ENCODE data around the gene EXTL2.

EXTL2 gene

DNA sequence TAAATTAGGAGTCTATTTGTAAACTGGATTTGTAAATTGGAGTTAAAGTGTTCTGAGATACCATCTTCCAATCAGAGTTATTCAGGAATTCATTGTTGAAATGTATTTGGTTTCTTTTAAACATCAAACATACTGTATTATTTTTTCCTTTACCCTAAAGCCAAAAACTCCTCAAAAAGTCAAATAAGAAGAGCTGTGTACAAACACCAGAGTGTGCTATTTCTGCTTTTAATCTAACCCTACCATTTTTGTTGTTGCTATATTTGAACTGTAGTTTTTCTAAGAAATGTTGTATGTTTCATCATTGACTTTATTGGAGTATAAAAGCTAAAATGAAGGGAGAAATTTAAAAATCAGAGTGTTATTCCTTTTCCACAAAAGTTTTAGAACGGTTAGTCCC, 37.1 kb upstream of the EXTL2 start:
- TF ChIP-seq CTCF (IDR thresholded peaks at IDR 0.05) = no peak

GRCh38 chr1:100930494-100930893, 35.9 kb upstream of the EXTL2 start:
- no peak for TF ChIP-seq CTCF (IDR thresholded peaks at IDR 0.05)

DNA sequence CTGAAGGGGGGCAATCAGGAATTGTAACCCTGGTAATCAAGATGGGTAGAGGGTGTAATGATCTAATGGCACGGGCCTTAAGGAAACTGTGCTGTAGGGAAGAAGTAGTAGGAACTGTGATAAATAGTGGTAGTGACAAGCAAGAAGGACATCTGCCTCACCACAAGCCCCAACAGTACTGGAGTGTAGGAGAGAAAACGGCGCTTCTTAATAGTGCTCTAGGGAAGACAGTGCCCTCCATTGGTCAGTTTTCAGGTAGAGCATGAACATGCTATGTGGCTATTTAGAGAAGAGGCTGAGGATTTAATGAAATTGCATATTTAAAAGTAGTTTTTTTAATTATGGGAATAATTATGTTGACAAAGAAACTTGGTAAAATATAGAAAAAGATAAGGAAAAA, 33.5 kb upstream of the EXTL2 start:
- no peak; the same call in 1 of the 2 replicates for TF ChIP-seq CTCF (IDR thresholded peaks at IDR 0.05)

DNA sequence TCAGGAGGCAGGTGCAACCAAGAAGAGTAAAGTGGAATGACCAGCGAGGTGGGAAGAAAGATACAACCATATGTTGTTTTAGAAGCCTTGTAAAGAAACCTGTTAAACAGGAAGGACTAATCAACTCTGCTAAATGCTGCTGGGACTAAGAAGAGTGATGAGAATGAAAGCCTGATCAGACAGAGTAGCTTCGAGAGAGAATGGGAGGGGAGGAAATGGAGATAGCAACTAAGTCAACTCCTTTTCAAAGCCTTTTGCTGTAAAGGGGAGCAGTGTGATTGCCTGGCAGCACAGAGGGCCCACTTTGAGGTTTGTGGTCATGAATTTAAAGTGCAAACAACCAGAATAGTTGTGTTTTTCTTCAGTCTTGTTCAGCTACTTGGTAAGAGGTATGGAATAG, 32.6 kb upstream of the EXTL2 start:
- TF ChIP-seq CTCF (IDR thresholded peaks at IDR 0.05) = no peak

DNA sequence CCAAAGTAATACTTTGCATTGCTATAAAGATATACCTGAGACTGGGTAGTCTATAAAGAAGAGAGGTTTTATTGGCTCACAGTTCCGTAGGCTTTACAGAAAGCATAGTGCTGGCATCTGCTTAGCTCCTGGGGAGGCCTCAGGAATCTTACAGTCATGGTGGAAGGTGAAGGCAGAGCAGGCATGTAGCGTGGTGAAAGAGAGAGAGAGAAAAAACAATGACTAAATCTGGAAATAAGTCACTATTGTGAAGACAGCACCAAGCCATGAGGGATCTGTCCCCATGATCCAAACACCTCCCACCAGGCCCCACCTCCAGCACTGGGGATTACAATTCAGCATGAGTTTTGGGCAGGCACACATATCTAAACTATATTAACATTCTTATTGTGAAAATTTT, 31.6 kb upstream of the EXTL2 start:
- TF ChIP-seq CTCF (IDR thresholded peaks at IDR 0.05) = no peak

GRCh38 chr1:100924991-100925390, 30.3 kb upstream of the EXTL2 start:
- no peak for TF ChIP-seq CTCF (IDR thresholded peaks at IDR 0.05)

GRCh38 chr1:100924212-100924611, 29.6 kb upstream of the EXTL2 start:
- no peak for TF ChIP-seq CTCF (IDR thresholded peaks at IDR 0.05)

DNA sequence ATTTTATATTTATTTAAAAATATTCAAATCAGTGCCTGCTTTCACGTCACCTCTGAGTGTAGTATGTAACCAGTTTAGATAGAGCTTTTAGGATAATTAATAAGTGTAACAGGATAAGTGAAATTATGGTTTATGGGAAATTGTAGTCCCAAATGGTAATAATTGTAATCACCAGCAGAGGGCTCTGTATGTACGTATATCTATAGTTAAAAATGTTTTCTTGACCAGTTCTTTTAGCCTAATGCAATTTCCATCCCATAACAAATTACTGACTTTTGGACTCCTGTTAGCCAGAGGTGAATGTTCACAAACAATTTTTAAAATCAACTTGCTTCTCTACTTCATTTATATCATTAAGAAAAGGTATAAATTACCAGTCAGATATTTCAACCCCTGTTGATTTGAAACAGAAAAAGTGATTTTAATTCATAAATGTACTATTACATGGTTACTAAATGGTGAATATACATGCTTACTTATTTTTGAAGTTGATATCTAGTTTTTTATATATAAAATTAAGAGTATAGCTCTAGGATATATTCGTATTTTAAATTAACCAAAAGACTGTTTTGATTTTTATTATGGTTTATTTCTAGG, 26.6 kb upstream of the EXTL2 start:
- peak; percentile 60; the same call in 1 of the 2 replicates for TF ChIP-seq CTCF (IDR thresholded peaks at IDR 0.05)
